Upper lobe of left lung (tissue), 6 donors: Measurements from ENCODE around the gene PCSK2. TPM values are rescaled to one million over a fixed set of nuclear protein-coding genes. Genes with fewer than 3 reads are reported as not detected.

Source experiments
- ATAC-seq, 2 donors: fragments of 200-7000 bp; cut with Tn5 transposase; one replicate each; pipeline ENCODE4 v1.9.1; 2022; ENCODE audit warnings: mild to moderate bottlenecking in 2 of 2, moderate library complexity in 2 of 2; ENCODE audit not compliant: low FRiP score in 2 of 2
- DNase-seq, 2 donors: peaks; one replicate each; pipeline ENCODE4 v3.0.0-alpha.2; 2019 to 2020
- H3K27ac ChIP-seq, 4 donors: fragments of 200-600 bp; sonication (generic); one replicate each; pipeline ENCODE4 v1.5.1; 2016 to 2019
- H3K27me3 ChIP-seq, 4 donors: fragments of 200-600 bp; sonication (generic); one replicate each; pipeline ENCODE4 v1.5.1; 2017 to 2019
- H3K36me3 ChIP-seq, 4 donors: fragments of 200-600 bp; sonication (generic); one replicate each; pipeline ENCODE4 v1.5.1; 2016 to 2019
- H3K4me1 ChIP-seq, 4 donors: fragments of 200-600 bp; sonication (generic); one replicate each; pipeline ENCODE4 v1.5.1; 2018 to 2019
- H3K4me3 ChIP-seq, 4 donors: fragments of 200-600 bp; sonication (generic); one replicate each; pipeline ENCODE4 v1.5.1; 2017 to 2019; ENCODE audit warnings: mild to moderate bottlenecking in 2 of 4, moderate library complexity in 1 of 4
- H3K9me3 ChIP-seq, 4 donors: fragments of 200-600 bp; sonication (generic); one replicate each; pipeline ENCODE4 v1.5.1; 2018 to 2019
- EP300 ChIP-seq, 4 donors: sonication (generic); formaldehyde crosslinking; IDR thresholded peaks; one replicate each; pipeline ENCODE4 v1.5.1; 2017; ENCODE audit warnings: antibody characterized with exemption in 4 of 4, control low read depth in 2 of 4
- POLR2A ChIP-seq, 4 donors: fragments of 450-650 bp; IDR thresholded peaks; one replicate each; pipeline ENCODE4 v1.5.1; 2016 to 2017; ENCODE audit warnings: antibody characterized with exemption in 4 of 4, mild to moderate bottlenecking in 2 of 4
- POLR2AphosphoS5 ChIP-seq, 2 donors: sonication (generic); formaldehyde crosslinking; IDR thresholded peaks; one replicate each; pipeline ENCODE4 v1.5.1; 2017; ENCODE audit warnings: antibody characterized with exemption in 2 of 2
- WGBS, 2 donors: methylation state at CpG; one replicate each; pipeline ENCODE4 v1.1.5; 2017 to 2018; 5-methylcytosine and 5-hydroxymethylcytosine counted together
- total RNA-seq, 6 donors: library from RNA; depleted of rRNA in 4 of 6; stranded (reverse); fragments of >200 nt in 4 of 6; gene quantifications; one replicate each; pipeline versions ENCODE4 v1.1.0 to v1.2.1, GENCODE V29; 2016 to 2021
- TF ChIP-seq, protein P1 (sequence below), 6 experiments: fragments of 450-650 bp in 4 of 6; fragments of 200-600 bp in 2 of 6; sonication (generic) in 2 of 6; IDR thresholded peaks; one replicate each; pipeline ENCODE4 v1.5.1; 2016 to 2019; ENCODE audit warnings: antibody characterized with exemption in 6 of 6
- donor health status: DM: no; HTN: no; CAD: no; lungs with moderate emphysema.
- donor health status: DM: no; HTN: yes; CAD: no; lungs with severe emphysema.

The PCSK2 gene
- total RNA-seq, 6 donors from 2014 or later: 1.4 to 75.3 (median 15.9) TPM

DNA sequence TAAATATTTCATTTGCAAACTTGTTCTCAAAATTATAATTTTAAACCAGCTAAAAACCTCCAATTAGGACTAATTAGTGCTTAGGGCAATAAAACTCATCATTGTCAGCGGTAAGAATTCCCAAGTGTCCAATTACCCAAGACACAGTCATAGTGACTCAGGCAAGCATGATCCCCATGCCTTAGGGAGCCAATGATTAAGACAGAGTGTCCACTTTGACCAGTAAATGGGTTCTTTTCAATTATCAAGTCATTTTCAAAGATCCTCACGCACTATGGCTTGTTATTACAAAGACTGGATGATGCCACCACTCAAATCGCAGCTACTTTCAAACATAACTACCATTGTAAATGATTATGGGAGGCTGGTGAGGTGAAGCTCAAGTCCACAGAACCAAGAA, 190.4 kb downstream of the PCSK2 start:
- DNase-seq: no peak
- Histone ChIP-seq H3K36me3 (no peaks in the 10 kb centered on the region), H3K4me3 (no peak overlapping the region), H3K4me1 (no peaks in the 10 kb centered on the region), H3K27ac (no peak overlapping the region), H3K9me3 (peaks cover 0 to 10% (median 0%) of the 10 kb centered on the region in 4 donors), H3K27me3 (no peaks in the 10 kb centered on the region)
- ATAC-seq: no peak
- TF ChIP-seq POLR2A (IDR thresholded peaks at IDR 0.05) (no peak), POLR2AphosphoS5 (IDR thresholded peaks at IDR 0.05) (no peak), EP300 (IDR thresholded peaks at IDR 0.05) (no peak)
- TF ChIP-seq, protein P1, sequence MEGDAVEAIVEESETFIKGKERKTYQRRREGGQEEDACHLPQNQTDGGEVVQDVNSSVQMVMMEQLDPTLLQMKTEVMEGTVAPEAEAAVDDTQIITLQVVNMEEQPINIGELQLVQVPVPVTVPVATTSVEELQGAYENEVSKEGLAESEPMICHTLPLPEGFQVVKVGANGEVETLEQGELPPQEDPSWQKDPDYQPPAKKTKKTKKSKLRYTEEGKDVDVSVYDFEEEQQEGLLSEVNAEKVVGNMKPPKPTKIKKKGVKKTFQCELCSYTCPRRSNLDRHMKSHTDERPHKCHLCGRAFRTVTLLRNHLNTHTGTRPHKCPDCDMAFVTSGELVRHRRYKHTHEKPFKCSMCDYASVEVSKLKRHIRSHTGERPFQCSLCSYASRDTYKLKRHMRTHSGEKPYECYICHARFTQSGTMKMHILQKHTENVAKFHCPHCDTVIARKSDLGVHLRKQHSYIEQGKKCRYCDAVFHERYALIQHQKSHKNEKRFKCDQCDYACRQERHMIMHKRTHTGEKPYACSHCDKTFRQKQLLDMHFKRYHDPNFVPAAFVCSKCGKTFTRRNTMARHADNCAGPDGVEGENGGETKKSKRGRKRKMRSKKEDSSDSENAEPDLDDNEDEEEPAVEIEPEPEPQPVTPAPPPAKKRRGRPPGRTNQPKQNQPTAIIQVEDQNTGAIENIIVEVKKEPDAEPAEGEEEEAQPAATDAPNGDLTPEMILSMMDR (IDR thresholded peaks at IDR 0.05): no peak
- 91 to 95% methylated on average over 3 of the region's 3 CpGs for WGBS, 2 donors

- Histone ChIP-seq H3K27me3 (no peaks in the 10 kb centered on the region), H3K27ac (no peak overlapping the region), H3K4me1 (no peaks in the 10 kb centered on the region), H3K9me3 (peaks cover 0 to 10% (median 0%) of the 10 kb centered on the region in 4 donors), H3K4me3 (no peak overlapping the region), H3K36me3 (no peaks in the 10 kb centered on the region)
- ATAC-seq (no peak), DNase-seq (no peak)
- 25 to 54% methylated on average over 3 to 4 of the region's 4 CpGs for WGBS, 2 donors
- TF ChIP-seq, protein P1 (IDR thresholded peaks at IDR 0.05): no peak
- TF ChIP-seq EP300 (IDR thresholded peaks at IDR 0.05): no peak
- no peak for TF ChIP-seq POLR2AphosphoS5 (IDR thresholded peaks at IDR 0.05)
Measured at GRCh38 chr20:17418737-17419136, 191.9 kb downstream of the PCSK2 start.

GRCh38 chr20:17419479-17420041, 192.7 kb downstream of the PCSK2 start:
- Histone ChIP-seq H3K36me3 (no peaks in the 10 kb centered on the region), H3K27me3 (no peaks in the 10 kb centered on the region), H3K4me1 (no peaks in the 10 kb centered on the region), H3K27ac (no peak overlapping the region), H3K9me3 (peaks cover 0 to 10% (median 0%) of the 10 kb centered on the region in 4 donors), H3K4me3 (no peak overlapping the region)
- 38 to 60% methylated on average over 3 of the region's 3 CpGs for WGBS, 2 donors
- no peak for TF ChIP-seq EP300 (IDR thresholded peaks at IDR 0.05)
- no peak for TF ChIP-seq POLR2AphosphoS5 (IDR thresholded peaks at IDR 0.05)
- no peak for TF ChIP-seq POLR2A (IDR thresholded peaks at IDR 0.05)
- TF ChIP-seq, protein P1 (IDR thresholded peaks at IDR 0.05): no peak
- DNase-seq: no peak
- ATAC-seq: no peak

DNA sequence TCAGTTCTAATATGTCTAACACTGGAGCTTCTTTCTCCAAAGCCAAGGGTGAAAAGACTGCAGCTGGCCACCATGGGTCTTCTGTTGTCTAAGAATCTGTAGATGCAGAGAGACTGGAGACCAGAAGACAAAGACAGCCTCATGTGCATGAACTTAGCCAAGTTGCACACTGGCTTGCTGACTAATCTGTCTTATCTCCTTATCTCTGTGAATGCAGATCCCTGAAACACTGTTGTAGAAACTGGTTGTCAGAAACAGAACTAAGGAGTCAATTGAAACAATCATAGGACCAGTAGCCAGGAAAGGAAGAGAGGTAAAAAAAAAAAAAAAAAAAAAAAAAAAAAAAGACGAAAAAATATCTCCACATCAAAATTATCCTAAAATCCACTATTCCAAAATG, 194.7 kb downstream of the PCSK2 start:
- no peaks in the 10 kb centered on the region for H3K9me3 ChIP-seq
- 85 to 91% methylated on average over 1 of the region's 1 CpG for WGBS, 2 donors
- TF ChIP-seq EP300 (IDR thresholded peaks at IDR 0.05) (no peak), POLR2A (IDR thresholded peaks at IDR 0.05) (no peak), POLR2AphosphoS5 (IDR thresholded peaks at IDR 0.05) (no peak)
- TF ChIP-seq, protein P1 (IDR thresholded peaks at IDR 0.05): no peak
- H3K4me1 ChIP-seq: no peaks in the 10 kb centered on the region
- H3K4me3 ChIP-seq: no peak overlapping the region
- H3K36me3 ChIP-seq: no peaks in the 10 kb centered on the region
- no peaks in the 10 kb centered on the region for H3K27me3 ChIP-seq
- H3K27ac ChIP-seq: no peak overlapping the region
- no peak for ATAC-seq
- no peak for DNase-seq

DNA sequence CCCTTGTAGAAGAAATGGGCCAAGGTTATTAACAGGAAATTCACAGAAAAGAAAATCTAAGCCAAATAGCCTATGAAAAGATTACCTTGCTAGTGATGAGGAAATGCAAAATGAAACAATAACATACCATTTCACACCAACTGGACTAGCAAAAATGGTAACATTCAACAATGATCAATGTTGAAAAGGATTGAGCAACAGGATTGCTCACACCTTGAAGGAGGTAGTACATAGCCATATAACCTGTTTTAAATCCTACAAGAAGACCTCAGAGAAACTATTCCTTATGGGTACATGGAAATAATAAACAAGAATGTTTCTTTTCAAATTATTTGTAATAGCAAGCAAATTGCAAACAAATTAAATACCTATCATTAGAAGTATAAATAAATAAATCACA, 196.9 kb downstream of the PCSK2 start:
- ATAC-seq: no peak
- DNase-seq: no peak
- Histone ChIP-seq H3K4me1 (no peaks in the 10 kb centered on the region), H3K4me3 (no peak overlapping the region), H3K36me3 (no peaks in the 10 kb centered on the region), H3K27ac (no peak overlapping the region), H3K9me3 (no peaks in the 10 kb centered on the region), H3K27me3 (no peaks in the 10 kb centered on the region)
- no peak for TF ChIP-seq POLR2A (IDR thresholded peaks at IDR 0.05)
- TF ChIP-seq, protein P1 (IDR thresholded peaks at IDR 0.05): no peak
- no peak for TF ChIP-seq POLR2AphosphoS5 (IDR thresholded peaks at IDR 0.05)
